K562 (cell line): ENCODE results near the gene CEP20. TPM values are rescaled to one million over a fixed set of nuclear protein-coding genes. Genes with fewer than 3 reads are reported as not detected.

ENCODE experiments used
- ARID1B ChIP-seq: fragments of 450-650 bp; IDR thresholded peaks from 2 replicates; pipeline ENCODE4 v1.6.1; 2016; ENCODE audit warnings: antibody characterized with exemption, mild to moderate bottlenecking, inconsistent platforms
- BDP1 ChIP-seq: IDR thresholded peaks from 3 replicates; pipeline ENCODE4 v1.6.1; 2011; ENCODE audit not compliant: insufficient read length, insufficient read depth
- CBFB ChIP-seq: sonication (generic); formaldehyde crosslinking; IDR thresholded peaks from 2 replicates; pipeline ENCODE4 v1.4.0; 2020; ENCODE audit warnings: mild to moderate bottlenecking, missing genetic modification reagents
- CBX8 ChIP-seq: fragments of 200-600 bp; sonication (generic); IDR thresholded peaks from 2 replicates; pipeline ENCODE4 v1.6.1; 2012; ENCODE audit warnings: borderline replicate concordance, mixed run types, low read depth, mild to moderate bottlenecking, moderate library complexity, mixed read lengths, low read length, control low read depth, inconsistent platforms; ENCODE audit not compliant: poor library complexity, severe bottlenecking; ENCODE audit errors: extremely low read depth
- CREBBP ChIP-seq: IDR thresholded peaks from one replicate; pipeline ENCODE4 v1.6.1; 2012; ENCODE audit warnings: low read depth, mild to moderate bottlenecking, control low read depth, inconsistent platforms, low read length
- CSDE1 ChIP-seq, 2 experiments: fragments of 450-650 bp; IDR thresholded peaks; 2 replicates each; pipeline ENCODE4 v1.6.1; 2016; ENCODE audit warnings: mild to moderate bottlenecking in 1 of 2
- EZH2 ChIP-seq: IDR thresholded peaks from 2 replicates; pipeline ENCODE4 v1.6.1; 2012; ENCODE audit warnings: low read depth, mild to moderate bottlenecking, inconsistent platforms, low read length, borderline replicate concordance
- FOXJ2 ChIP-seq: fragments of 200-800 bp; sonication (Bioruptor generic); IDR thresholded peaks from 2 replicates; pipeline ENCODE4 v1.6.1; 2016; ENCODE audit warnings: missing genetic modification characterization, missing compliant biosample characterization
- GTF2F1 ChIP-seq: IDR thresholded peaks from 2 replicates; pipeline ENCODE4 v1.6.1; 2011; ENCODE audit warnings: low read depth, low read length, improper control_type of control experiment
- HDAC6 ChIP-seq: IDR thresholded peaks from 2 replicates; pipeline ENCODE4 v1.6.1; 2012; ENCODE audit warnings: low read depth, mild to moderate bottlenecking, control low read depth, inconsistent platforms, low read length, moderate library complexity
- ILF3 ChIP-seq: fragments of 450-650 bp; IDR thresholded peaks from 2 replicates; pipeline ENCODE4 v1.6.1; 2018; ENCODE audit warnings: antibody characterized with exemption, mild to moderate bottlenecking, moderate library complexity, borderline replicate concordance
- L3MBTL2 ChIP-seq: fragments of 450-650 bp; IDR thresholded peaks from 2 replicates; pipeline ENCODE4 v1.6.1; 2016; ENCODE audit warnings: mild to moderate bottlenecking, moderate library complexity
- MCM3 ChIP-seq: fragments of 450-650 bp; IDR thresholded peaks from 2 replicates; pipeline ENCODE4 v1.6.1; 2016
- MIER1 ChIP-seq: fragments of 450-650 bp; IDR thresholded peaks from 2 replicates; pipeline ENCODE4 v1.6.1; 2016; ENCODE audit warnings: antibody characterized with exemption, mild to moderate bottlenecking, low read depth
- RBM17 ChIP-seq: fragments of 200-400 bp; formaldehyde crosslinking; IDR thresholded peaks from 2 replicates; pipeline ENCODE4 v1.6.1; 2017; ENCODE audit warnings: low read depth, mild to moderate bottlenecking, low read length, borderline replicate concordance
- SMARCC2 ChIP-seq: fragments of 450-650 bp; IDR thresholded peaks from 2 replicates; pipeline ENCODE4 v1.6.1; 2017; ENCODE audit warnings: antibody characterized with exemption, moderate library complexity, mild to moderate bottlenecking, low read depth
- TCF3 ChIP-seq: sonication (generic); formaldehyde crosslinking; IDR thresholded peaks from 2 replicates; pipeline ENCODE4 v1.4.0; 2020; ENCODE audit warnings: mild to moderate bottlenecking, missing genetic modification reagents
- XRCC3 ChIP-seq: fragments of 450-650 bp; IDR thresholded peaks from 2 replicates; pipeline ENCODE4 v1.6.1; 2017; ENCODE audit warnings: mild to moderate bottlenecking, moderate library complexity
- ZNF165 ChIP-seq: fragments of 250-450 bp; sonication (Bioruptor Pico); IDR thresholded peaks from 2 replicates; pipeline ENCODE4 v1.4.0; 2020; ENCODE audit warnings: borderline replicate concordance
- ZNF76 ChIP-seq: fragments of 250-450 bp; sonication (Bioruptor Pico); IDR thresholded peaks from 2 replicates; pipeline ENCODE4 v1.4.0; 2020; ENCODE audit warnings: mild to moderate bottlenecking, moderate library complexity, borderline replicate concordance
- ZNF780A ChIP-seq: fragments of 250-450 bp; sonication (Bioruptor Pico); IDR thresholded peaks from 2 replicates; pipeline ENCODE4 v1.5.0; 2021; ENCODE audit warnings: mild to moderate bottlenecking
- polyA plus RNA-seq, 8 experiments: library from polyadenylated mRNA; depleted of rRNA in 4 of 8; stranded (reverse) in 5 of 8; unstranded in 3 of 8; fragments of >200 nt; fragmentation: Nextera tagmentation in 2 of 8; fragmentation: Illumina TruSeq in 1 of 8; extraction: Ambion mirVana in 2 of 8; extraction: Trizol in 1 of 8; gene quantifications; 2 replicates each; pipeline versions ENCODE4 v1.2.1 to v1.2.3, GENCODE V29; 2011 to 2014; ENCODE audit warnings: inconsistent platforms in 1 of 8, missing spikeins in 1 of 8
- total RNA-seq, 7 experiments: library from RNA; depleted of rRNA in 6 of 7; stranded (reverse); fragments of >200 nt in 6 of 7; fragmentation: Illumina TruSeq in 2 of 7; extraction: Trizol in 2 of 7; gene quantifications; 2 replicates each; pipeline versions ENCODE4 v1.2.1 to v1.2.3, GENCODE V29; 2011 to 2021; ENCODE audit warnings: low replicate concordance in 1 of 7
- TF ChIP-seq, protein P1 (sequence below): fragments of 450-650 bp; IDR thresholded peaks from 2 replicates; pipeline ENCODE4 v1.6.1; 2017; ENCODE audit warnings: mild to moderate bottlenecking, moderate library complexity
- TF ChIP-seq, protein P2 (sequence below): sonication (generic); formaldehyde crosslinking; IDR thresholded peaks from 2 replicates; pipeline ENCODE4 v1.8.0; 2022; ENCODE audit warnings: missing genetic modification reagents, mild to moderate bottlenecking, borderline replicate concordance
- TF ChIP-seq, protein P3 (sequence below): fragments of 250-450 bp; sonication (Bioruptor Pico); IDR thresholded peaks from 2 replicates; pipeline ENCODE4 v1.4.0; 2020
- TF ChIP-seq, protein P4 (sequence below), 2 experiments: IDR thresholded peaks; 2 replicates each; pipeline ENCODE4 v1.6.1; 2012; ENCODE audit warnings: improper control_type of control experiment in 2 of 2, low read depth in 2 of 2, low read length in 2 of 2, borderline replicate concordance in 1 of 2

CEP20 gene
- total and polyA plus RNA-seq, 9 of the 15 experiments (the other 6 are each of a cell fraction or from before 2014, with no cell fraction given): 41.3 to 150 (median 104) TPM

DNA sequence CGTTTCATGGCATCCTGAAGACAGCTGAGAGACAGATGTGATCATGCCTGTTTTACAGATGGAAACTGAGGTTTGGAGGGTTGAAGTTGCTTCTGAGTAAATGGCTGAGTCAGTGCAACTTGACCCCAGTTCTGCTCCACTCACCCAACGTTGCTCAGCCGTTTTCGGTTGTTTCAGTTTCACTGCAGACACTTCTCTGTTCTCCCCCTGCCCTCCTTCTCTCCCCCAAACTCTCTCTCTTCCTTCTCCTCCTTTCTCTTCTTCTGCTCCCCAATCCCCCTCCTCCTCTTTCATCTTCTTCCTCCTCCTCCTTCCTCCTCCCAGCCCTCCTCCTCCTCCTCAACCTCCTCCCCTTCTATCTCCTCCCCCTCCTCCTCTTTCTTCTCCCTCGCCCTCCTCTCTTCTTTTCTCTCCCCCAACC lies 9.4 kb upstream of the CEP20 start (continued):
- TF ChIP-seq MCM3 (no peak), CBX8 (no peak), MIER1 (no peak), L3MBTL2 (no peak), SMARCC2 (no peak), ILF3 (no peak), XRCC3 (no peak), ZNF165 (CRISPR knock-in tag) (no peak), BDP1 (no peak), CSDE1 (IDR thresholded peaks at IDR 0.05) (no peak), CREBBP (no peak), ZNF76 (CRISPR knock-in tag) (no peak), FOXJ2 (tag) (no peak), HDAC6 (no peak), ARID1B (peak; percentile 60), GTF2F1 (no peak), RBM17 (no peak), ZNF780A (CRISPR knock-in tag) (no peak), CBFB (CRISPR knock-in tag) (no peak), TCF3 (CRISPR knock-in tag) (no peak), EZH2 (no peak)
- TF ChIP-seq, protein P1, sequence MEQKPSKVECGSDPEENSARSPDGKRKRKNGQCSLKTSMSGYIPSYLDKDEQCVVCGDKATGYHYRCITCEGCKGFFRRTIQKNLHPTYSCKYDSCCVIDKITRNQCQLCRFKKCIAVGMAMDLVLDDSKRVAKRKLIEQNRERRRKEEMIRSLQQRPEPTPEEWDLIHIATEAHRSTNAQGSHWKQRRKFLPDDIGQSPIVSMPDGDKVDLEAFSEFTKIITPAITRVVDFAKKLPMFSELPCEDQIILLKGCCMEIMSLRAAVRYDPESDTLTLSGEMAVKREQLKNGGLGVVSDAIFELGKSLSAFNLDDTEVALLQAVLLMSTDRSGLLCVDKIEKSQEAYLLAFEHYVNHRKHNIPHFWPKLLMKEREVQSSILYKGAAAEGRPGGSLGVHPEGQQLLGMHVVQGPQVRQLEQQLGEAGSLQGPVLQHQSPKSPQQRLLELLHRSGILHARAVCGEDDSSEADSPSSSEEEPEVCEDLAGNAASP: no peak
- TF ChIP-seq, protein P2, sequence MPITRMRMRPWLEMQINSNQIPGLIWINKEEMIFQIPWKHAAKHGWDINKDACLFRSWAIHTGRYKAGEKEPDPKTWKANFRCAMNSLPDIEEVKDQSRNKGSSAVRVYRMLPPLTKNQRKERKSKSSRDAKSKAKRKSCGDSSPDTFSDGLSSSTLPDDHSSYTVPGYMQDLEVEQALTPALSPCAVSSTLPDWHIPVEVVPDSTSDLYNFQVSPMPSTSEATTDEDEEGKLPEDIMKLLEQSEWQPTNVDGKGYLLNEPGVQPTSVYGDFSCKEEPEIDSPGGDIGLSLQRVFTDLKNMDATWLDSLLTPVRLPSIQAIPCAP (CRISPR knock-in tag): no peak
- TF ChIP-seq, protein P3, sequence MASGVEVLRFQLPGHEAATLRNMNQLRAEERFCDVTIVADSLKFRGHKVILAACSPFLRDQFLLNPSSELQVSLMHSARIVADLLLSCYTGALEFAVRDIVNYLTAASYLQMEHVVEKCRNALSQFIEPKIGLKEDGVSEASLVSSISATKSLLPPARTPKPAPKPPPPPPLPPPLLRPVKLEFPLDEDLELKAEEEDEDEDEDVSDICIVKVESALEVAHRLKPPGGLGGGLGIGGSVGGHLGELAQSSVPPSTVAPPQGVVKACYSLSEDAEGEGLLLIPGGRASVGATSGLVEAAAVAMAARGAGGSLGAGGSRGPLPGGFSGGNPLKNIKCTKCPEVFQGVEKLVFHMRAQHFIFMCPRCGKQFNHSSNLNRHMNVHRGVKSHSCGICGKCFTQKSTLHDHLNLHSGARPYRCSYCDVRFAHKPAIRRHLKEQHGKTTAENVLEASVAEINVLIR (CRISPR knock-in tag): no peak
- TF ChIP-seq, protein P4, sequence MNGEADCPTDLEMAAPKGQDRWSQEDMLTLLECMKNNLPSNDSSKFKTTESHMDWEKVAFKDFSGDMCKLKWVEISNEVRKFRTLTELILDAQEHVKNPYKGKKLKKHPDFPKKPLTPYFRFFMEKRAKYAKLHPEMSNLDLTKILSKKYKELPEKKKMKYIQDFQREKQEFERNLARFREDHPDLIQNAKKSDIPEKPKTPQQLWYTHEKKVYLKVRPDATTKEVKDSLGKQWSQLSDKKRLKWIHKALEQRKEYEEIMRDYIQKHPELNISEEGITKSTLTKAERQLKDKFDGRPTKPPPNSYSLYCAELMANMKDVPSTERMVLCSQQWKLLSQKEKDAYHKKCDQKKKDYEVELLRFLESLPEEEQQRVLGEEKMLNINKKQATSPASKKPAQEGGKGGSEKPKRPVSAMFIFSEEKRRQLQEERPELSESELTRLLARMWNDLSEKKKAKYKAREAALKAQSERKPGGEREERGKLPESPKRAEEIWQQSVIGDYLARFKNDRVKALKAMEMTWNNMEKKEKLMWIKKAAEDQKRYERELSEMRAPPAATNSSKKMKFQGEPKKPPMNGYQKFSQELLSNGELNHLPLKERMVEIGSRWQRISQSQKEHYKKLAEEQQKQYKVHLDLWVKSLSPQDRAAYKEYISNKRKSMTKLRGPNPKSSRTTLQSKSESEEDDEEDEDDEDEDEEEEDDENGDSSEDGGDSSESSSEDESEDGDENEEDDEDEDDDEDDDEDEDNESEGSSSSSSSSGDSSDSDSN (IDR thresholded peaks at IDR 0.05; ENCODE audit: borderline replicate concordance in 1 of 2, low read depth in 2 of 2, low read length in 2 of 2): no peak
